RWPE2 (cell line): ENCODE measurements around the gene GMPPA.

ENCODE experiments used
- ATAC-seq: fragments of 200-7000 bp; cut with Tn5 transposase; 3 replicates; pipeline ENCODE4 v1.9.1; 2021; ENCODE audit warnings: low read depth
- DNase-seq: peaks from one replicate; pipeline ENCODE4 v3.0.0-alpha.2; 2020; ENCODE audit warnings: low spot score
- H3K27ac ChIP-seq: fragments of 450-650 bp; 2 replicates; pipeline ENCODE4 v1.5.1; 2017; ENCODE audit warnings: mild to moderate bottlenecking; ENCODE audit not compliant: poor library complexity, severe bottlenecking
- H3K27me3 ChIP-seq: fragments of 250-450 bp; sonication (Bioruptor Pico); 2 replicates; pipeline ENCODE4 v1.5.1; 2021; ENCODE audit warnings: mild to moderate bottlenecking, moderate library complexity; ENCODE audit not compliant: insufficient read depth, poor library complexity, severe bottlenecking
- H3K36me3 ChIP-seq: fragments of 250-450 bp; sonication (Bioruptor Pico); 2 replicates; pipeline ENCODE4 v1.5.1; 2020; ENCODE audit warnings: low read depth, mild to moderate bottlenecking, moderate library complexity
- H3K4me1 ChIP-seq: fragments of 250-450 bp; sonication (Bioruptor Pico); 2 replicates; pipeline ENCODE4 v1.5.1; 2021; ENCODE audit warnings: mild to moderate bottlenecking, moderate library complexity; ENCODE audit not compliant: insufficient read depth, poor library complexity, severe bottlenecking
- H3K4me3 ChIP-seq: fragments of 250-450 bp; sonication (Bioruptor Pico); 2 replicates; pipeline ENCODE4 v1.5.1; 2021; ENCODE audit warnings: mild to moderate bottlenecking, moderate library complexity; ENCODE audit not compliant: severe bottlenecking
- H3K9me3 ChIP-seq: fragments of 250-450 bp; sonication (Bioruptor Pico); 2 replicates; pipeline ENCODE4 v1.5.1; 2021; ENCODE audit warnings: mild to moderate bottlenecking, moderate library complexity; ENCODE audit not compliant: severe bottlenecking
- CTCF ChIP-seq: fragments of 450-650 bp; IDR thresholded peaks from one replicate; pipeline ENCODE4 v1.5.1; 2017; ENCODE audit warnings: mild to moderate bottlenecking, moderate library complexity; ENCODE audit not compliant: poor library complexity, severe bottlenecking

GMPPA gene

GRCh38 chr2:219475278-219475677 lies 23.4 kb upstream of the GMPPA start:
- no peaks in the 10 kb centered on the region for H3K4me1 ChIP-seq
- DNase-seq (no peak), ATAC-seq (no peak)
- H3K36me3 ChIP-seq: no peaks in the 10 kb centered on the region
- H3K4me3 ChIP-seq: no peak overlapping the region
- H3K27me3 ChIP-seq: no peaks in the 10 kb centered on the region
- no peak for TF ChIP-seq CTCF
- no peak overlapping the region for H3K27ac ChIP-seq
- H3K9me3 ChIP-seq: no peaks in the 10 kb centered on the region

- ATAC-seq: peak; percentile 60; the same call in 2 of the 3 replicates
- Histone ChIP-seq H3K27me3 (no peaks in the 10 kb centered on the region), H3K27ac (no peak overlapping the region), H3K36me3 (no peaks in the 10 kb centered on the region), H3K9me3 (no peaks in the 10 kb centered on the region), H3K4me1 (no peaks in the 10 kb centered on the region), H3K4me3 (no peak overlapping the region)
- DNase-seq: no peak
- TF ChIP-seq CTCF: peak; percentile 76
Observed at GRCh38 chr2:219475697-219476651, 22.7 kb upstream of the GMPPA start.

- Histone ChIP-seq H3K36me3 (no peaks in the 10 kb centered on the region), H3K9me3 (no peaks in the 10 kb centered on the region), H3K27ac (no peak overlapping the region), H3K4me1 (no peaks in the 10 kb centered on the region), H3K27me3 (no peaks in the 10 kb centered on the region), H3K4me3 (no peak overlapping the region)
- no peak for TF ChIP-seq CTCF
- DNase-seq (no peak), ATAC-seq (no peak)
Observed at GRCh38 chr2:219476652-219477151, 22.0 kb upstream of the GMPPA start.

- no peak overlapping the region for H3K27ac ChIP-seq
- no peaks in the 10 kb centered on the region for H3K9me3 ChIP-seq
- TF ChIP-seq CTCF: no peak
- no peaks in the 10 kb centered on the region for H3K4me1 ChIP-seq
- H3K27me3 ChIP-seq: no peaks in the 10 kb centered on the region
- DNase-seq (no peak), ATAC-seq (no peak)
- no peak overlapping the region for H3K4me3 ChIP-seq
- H3K36me3 ChIP-seq: no peaks in the 10 kb centered on the region
Observed at GRCh38 chr2:219477179-219477578, 21.5 kb upstream of the GMPPA start.

GRCh38 chr2:219477815-219478214 lies 20.9 kb upstream of the GMPPA start:
- Histone ChIP-seq H3K4me1 (no peaks in the 10 kb centered on the region), H3K27ac (no peak overlapping the region), H3K4me3 (no peak overlapping the region), H3K27me3 (no peaks in the 10 kb centered on the region), H3K9me3 (no peaks in the 10 kb centered on the region), H3K36me3 (no peaks in the 10 kb centered on the region)
- no peak for TF ChIP-seq CTCF
- DNase-seq (no peak), ATAC-seq (no peak)
